Caco-2 (cell line): Measurements from ENCODE around the gene C1orf50. TPM values are rescaled to one million over a fixed set of nuclear protein-coding genes. Genes with fewer than 3 reads are reported as not detected.

Experiments used
- BruUV-seq: library from RNA; stranded (reverse); fragments of 400-500 nt; replicated peaks from 2 replicates; lab custom pipeline; 2021; lab: Mats Ljungman, UMichigan
- CTCF ChIA-PET: fragments of 300-600 bp; sonication (Branson Sonifier 250); formaldehyde crosslinking; loops from one replicate; lab custom pipeline; 2022; ENCODE audit warnings: antibody characterized with exemption; lab: Charles Lee
- POLR2A ChIA-PET: fragments of 300-600 bp; sonication (Branson Sonifier 250); formaldehyde crosslinking; loops from one replicate; lab custom pipeline; 2022; ENCODE audit warnings: antibody characterized with exemption; lab: Charles Lee
- DNase-seq, 2 experiments: peaks; one replicate each; pipeline versions ENCODE4 v3.0.0 to v3.0.0-alpha.2; 2020 to 2022
- H3K27me3 ChIP-seq: replicated peaks from 2 replicates; pipeline ENCODE4 v1.6.0; 2011; ENCODE audit warnings: low read length; ENCODE audit not compliant: control insufficient read depth, insufficient read depth
- H3K36me3 ChIP-seq: 2 replicates; pipeline ENCODE4 v1.5.1; 2011; ENCODE audit warnings: low read length; ENCODE audit not compliant: control insufficient read depth, insufficient read depth
- H3K4me1 ChIP-seq: fragments of 250-450 bp; sonication (Bioruptor Pico); 2 replicates; pipeline ENCODE4 v1.5.1; 2020; ENCODE audit warnings: mild to moderate bottlenecking
- H3K4me3 ChIP-seq: 2 replicates; pipeline ENCODE4 v1.5.1; 2011; ENCODE audit warnings: low read depth, mild to moderate bottlenecking, control low read depth, low read length
- H3K9me3 ChIP-seq: fragments of 250-450 bp; sonication (Bioruptor Pico); 2 replicates; pipeline ENCODE4 v1.5.1; 2020; ENCODE audit warnings: mild to moderate bottlenecking, moderate library complexity
- H3K27ac Mint-ChIP-seq: one replicate; pipeline ENCODE4 v1.8.0; 2022; ENCODE audit warnings: mixed read lengths; ENCODE audit not compliant: unreplicated experiment
- H3K27me3 Mint-ChIP-seq: one replicate; pipeline ENCODE4 v1.8.0; 2022; ENCODE audit warnings: mixed read lengths; ENCODE audit not compliant: insufficient read depth, unreplicated experiment
- H3K36me3 Mint-ChIP-seq: one replicate; pipeline ENCODE4 v1.8.0; 2022; ENCODE audit warnings: mild to moderate bottlenecking, mixed read lengths; ENCODE audit not compliant: insufficient read depth, unreplicated experiment
- H3K4me1 Mint-ChIP-seq: one replicate; pipeline ENCODE4 v1.8.0; 2022; ENCODE audit warnings: low read depth, mixed read lengths; ENCODE audit not compliant: unreplicated experiment
- H3K4me3 Mint-ChIP-seq: one replicate; pipeline ENCODE4 v1.8.0; 2022; ENCODE audit warnings: mild to moderate bottlenecking, moderate library complexity, mixed read lengths; ENCODE audit not compliant: unreplicated experiment
- H3K9me3 Mint-ChIP-seq: one replicate; pipeline ENCODE4 v1.8.0; 2022; ENCODE audit warnings: mixed read lengths; ENCODE audit not compliant: unreplicated experiment
- intact Hi-C: fragments of 100-400 bp; cut with micrococcal nuclease; formaldehyde crosslinking; loops from one replicate; pipeline ENCODE4 v1.10.0; 2022; ENCODE audit not compliant: unreplicated experiment
- total RNA-seq: library from RNA; stranded (reverse); gene quantifications from 2 replicates; pipeline ENCODE4 v1.2.3, GENCODE V29; 2022
- TF ChIP-seq, protein P1 (sequence below), 2 experiments: fragments of 200-600 bp in 1 of 2; IDR thresholded peaks; 1 replicate in 1 of 2; 2 replicates in 1 of 2; pipeline versions ENCODE4 v1.5.1 to v1.8.0; 2011 to 2022; ENCODE audit warnings: antibody characterized with exemption in 1 of 2, control low read depth in 1 of 2, inconsistent platforms in 1 of 2, low read depth in 1 of 2, low read length in 1 of 2, mild to moderate bottlenecking in 1 of 2, moderate library complexity in 1 of 2; ENCODE audit not compliant: insufficient read depth in 1 of 2, severe bottlenecking in 1 of 2, unreplicated experiment in 1 of 2

C1orf50 gene
- total RNA-seq, 1 experiment from 2014 or later: 6.1 TPM

DNA sequence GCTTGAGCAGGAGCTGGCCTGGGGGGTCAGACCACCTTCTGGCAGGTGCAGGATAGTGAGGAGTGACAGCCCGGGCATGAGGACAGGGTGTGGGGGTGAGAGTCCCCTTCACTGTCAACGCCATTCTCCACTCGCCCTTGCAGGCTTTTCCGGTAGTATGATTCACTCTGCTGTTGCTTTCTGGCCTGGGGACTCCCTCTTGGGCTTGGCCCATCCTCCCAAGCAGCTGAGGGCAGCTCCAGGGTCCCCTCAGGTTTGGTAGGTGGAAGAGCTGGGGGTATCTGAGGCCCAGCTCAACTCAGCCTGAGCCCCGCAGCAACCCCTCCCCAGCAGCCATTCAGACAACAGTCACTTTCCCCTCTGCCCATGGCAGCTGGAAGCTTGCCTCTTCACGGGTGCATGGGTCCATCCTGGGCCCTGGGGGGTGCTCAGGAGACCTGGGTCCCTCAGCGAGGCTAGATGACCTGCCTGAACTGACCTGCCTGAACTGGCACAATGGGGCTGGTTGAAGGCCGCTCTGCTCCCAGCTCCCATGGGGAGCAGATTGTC lies 28.3 kb upstream of the C1orf50 start:
- no TSS peak for BruUV-seq
- ChIA-PET POLR2A (no interaction called here), CTCF (no interaction called here)
- H3K4me1 Mint-ChIP-seq: peaks cover 18% of the 10 kb centered on the region
- no peaks in the 10 kb centered on the region for H3K36me3 Mint-ChIP-seq
- DNase-seq: no peak
- H3K4me3 Mint-ChIP-seq: no peak overlapping the region
- H3K36me3 ChIP-seq: no peaks in the 10 kb centered on the region
- H3K9me3 ChIP-seq: no peaks in the 10 kb centered on the region
- TF ChIP-seq, protein P1, sequence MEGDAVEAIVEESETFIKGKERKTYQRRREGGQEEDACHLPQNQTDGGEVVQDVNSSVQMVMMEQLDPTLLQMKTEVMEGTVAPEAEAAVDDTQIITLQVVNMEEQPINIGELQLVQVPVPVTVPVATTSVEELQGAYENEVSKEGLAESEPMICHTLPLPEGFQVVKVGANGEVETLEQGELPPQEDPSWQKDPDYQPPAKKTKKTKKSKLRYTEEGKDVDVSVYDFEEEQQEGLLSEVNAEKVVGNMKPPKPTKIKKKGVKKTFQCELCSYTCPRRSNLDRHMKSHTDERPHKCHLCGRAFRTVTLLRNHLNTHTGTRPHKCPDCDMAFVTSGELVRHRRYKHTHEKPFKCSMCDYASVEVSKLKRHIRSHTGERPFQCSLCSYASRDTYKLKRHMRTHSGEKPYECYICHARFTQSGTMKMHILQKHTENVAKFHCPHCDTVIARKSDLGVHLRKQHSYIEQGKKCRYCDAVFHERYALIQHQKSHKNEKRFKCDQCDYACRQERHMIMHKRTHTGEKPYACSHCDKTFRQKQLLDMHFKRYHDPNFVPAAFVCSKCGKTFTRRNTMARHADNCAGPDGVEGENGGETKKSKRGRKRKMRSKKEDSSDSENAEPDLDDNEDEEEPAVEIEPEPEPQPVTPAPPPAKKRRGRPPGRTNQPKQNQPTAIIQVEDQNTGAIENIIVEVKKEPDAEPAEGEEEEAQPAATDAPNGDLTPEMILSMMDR (IDR thresholded peaks at IDR 0.05; ENCODE audit: insufficient read depth in 1 of 2, low read depth in 1 of 2, low read length in 1 of 2, severe bottlenecking in 1 of 2, unreplicated experiment in 1 of 2): no peak
- no peaks in the 10 kb centered on the region for H3K9me3 Mint-ChIP-seq
- no peaks in the 10 kb centered on the region for H3K27me3 ChIP-seq
- no peak overlapping the region for H3K27ac Mint-ChIP-seq
- intact Hi-C loops: no loop called here
- peaks cover 23% of the 10 kb centered on the region for H3K4me1 ChIP-seq
- H3K4me3 ChIP-seq: no peak overlapping the region; the same call in 1 of the 2 replicates
- H3K27me3 Mint-ChIP-seq: no peaks in the 10 kb centered on the region

DNA sequence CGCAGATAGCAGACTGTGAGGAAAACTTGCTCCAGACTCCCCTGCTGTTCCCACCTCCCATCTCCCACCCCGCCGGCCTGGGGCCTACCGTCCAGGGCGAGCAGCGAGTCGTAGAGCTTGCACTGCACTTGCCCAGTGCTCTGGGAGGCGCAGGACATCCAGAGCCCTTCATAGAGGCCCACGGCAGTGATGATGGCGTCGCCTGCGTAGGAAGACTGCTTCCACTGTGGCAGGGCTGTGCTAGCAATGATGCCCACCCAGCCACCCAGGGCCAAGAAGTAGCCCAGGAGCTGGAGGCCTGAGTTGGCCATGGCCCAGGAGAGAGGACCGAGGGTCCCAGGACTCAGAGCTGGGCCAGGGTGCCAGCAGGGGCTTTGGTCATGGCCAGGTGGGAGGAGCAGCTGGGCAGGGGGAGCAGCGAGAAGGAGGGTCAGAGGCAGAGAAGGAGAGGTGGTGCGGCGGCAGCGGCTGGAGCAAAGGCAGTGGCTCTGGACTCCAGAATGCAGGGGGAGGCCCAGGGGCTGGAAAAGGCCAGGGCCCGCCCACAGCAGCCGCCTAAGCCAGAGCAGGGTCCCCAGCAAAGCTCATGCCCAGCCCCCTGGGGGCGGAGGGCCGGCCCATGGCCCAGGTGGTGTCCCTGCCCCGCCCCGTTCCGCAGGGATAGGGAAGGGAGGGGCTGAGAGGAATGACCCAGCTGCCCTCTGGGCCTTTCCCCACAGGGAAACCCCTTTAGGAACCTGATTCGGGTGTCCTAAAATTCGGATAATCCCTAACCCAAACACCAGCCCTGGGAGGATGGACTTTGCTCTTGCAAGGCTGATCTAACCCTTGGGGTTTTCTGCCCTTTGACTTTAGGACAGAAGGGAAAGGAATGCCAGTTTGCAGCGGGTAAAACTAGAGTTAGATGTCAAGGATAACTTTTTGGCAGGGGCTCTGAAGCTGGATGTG lies 27.0 kb upstream of the C1orf50 start, which contains the start of gene CLDN19:
Gene CLDN19 (minus strand): TSS at position 484 of the 948 bp plus-strand sequence. CDS start 173 bp downstream, at position 311.
- POLR2A ChIA-PET: no interaction called here
- no peaks in the 10 kb centered on the region for H3K9me3 ChIP-seq
- H3K4me3 ChIP-seq: peak within 1 kb of the TSS; percentile 24
- TF ChIP-seq, protein P1 (IDR thresholded peaks at IDR 0.05; ENCODE audit: insufficient read depth in 1 of 2, low read depth in 1 of 2, low read length in 1 of 2, severe bottlenecking in 1 of 2, unreplicated experiment in 1 of 2): no peak
- Mint-ChIP-seq H3K36me3 (no peaks in the 10 kb centered on the region), H3K27ac (no peak within 1 kb of the TSS), H3K9me3 (no peaks in the 10 kb centered on the region), H3K4me3 (peak within 1 kb of the TSS; percentile 56), H3K4me1 (peaks cover 21% of the 10 kb centered on the region), H3K27me3 (no peaks in the 10 kb centered on the region)
- H3K27me3 ChIP-seq: no peaks in the 10 kb centered on the region
- peak; percentile 66 to 67 for DNase-seq
- intact Hi-C loops: no loop called here
- CTCF ChIA-PET: interaction anchor here (0.6 kb wide), 2 partner anchors 20 to 26 kb away, joined by 4 read pairs; no protein-coding TSS in a partner anchor
- BruUV-seq: no TSS peak
- peaks cover 14% of the 10 kb centered on the region for H3K4me1 ChIP-seq
- no peaks in the 10 kb centered on the region for H3K36me3 ChIP-seq

DNA sequence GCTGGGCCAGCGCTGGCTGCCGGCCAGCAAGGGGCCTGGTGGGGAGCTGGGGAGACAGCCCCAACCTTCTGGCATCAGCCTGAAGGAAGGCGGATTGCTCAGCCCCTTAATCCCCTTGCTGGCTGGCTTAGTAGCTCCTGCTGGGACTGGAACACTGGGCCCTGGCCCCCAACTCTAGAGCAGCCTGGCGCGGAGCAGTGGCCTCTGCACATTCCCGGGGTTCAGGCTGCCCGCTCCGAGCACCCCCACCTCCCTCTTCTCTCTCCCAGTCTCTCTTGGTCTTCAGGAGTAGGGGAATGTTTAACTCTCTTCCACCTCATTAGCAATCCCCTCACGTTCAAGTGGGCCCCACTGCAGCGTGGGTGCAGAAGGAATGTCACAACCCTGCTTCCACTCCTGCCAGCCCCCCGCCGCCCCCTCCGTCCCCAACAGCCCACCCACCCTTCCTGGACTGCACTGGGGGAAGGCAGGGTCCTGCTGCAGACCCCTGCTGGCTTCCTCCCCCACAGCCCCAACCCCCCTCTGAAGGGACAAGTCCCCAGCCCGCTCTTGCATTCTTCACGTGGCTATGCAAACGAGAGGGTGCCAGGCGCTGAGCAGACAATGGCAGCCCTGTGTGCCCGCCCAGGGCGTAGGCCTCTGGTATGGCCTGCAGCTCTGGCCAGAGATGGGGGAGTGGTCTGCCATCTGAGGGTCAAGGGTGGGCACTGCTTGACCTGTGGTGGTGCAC lies 26.0 kb upstream of the C1orf50 start:
- H3K4me1 ChIP-seq: peaks cover 14% of the 10 kb centered on the region
- Mint-ChIP-seq H3K4me1 (peaks cover 21% of the 10 kb centered on the region), H3K27me3 (no peaks in the 10 kb centered on the region), H3K4me3 (no peak overlapping the region), H3K9me3 (no peaks in the 10 kb centered on the region), H3K27ac (no peak overlapping the region), H3K36me3 (no peaks in the 10 kb centered on the region)
- no peaks in the 10 kb centered on the region for H3K36me3 ChIP-seq
- H3K27me3 ChIP-seq: no peaks in the 10 kb centered on the region
- TF ChIP-seq, protein P1 (IDR thresholded peaks at IDR 0.05; ENCODE audit: insufficient read depth in 1 of 2, low read depth in 1 of 2, low read length in 1 of 2, severe bottlenecking in 1 of 2, unreplicated experiment in 1 of 2): no peak
- no peak overlapping the region for H3K4me3 ChIP-seq
- no peak for DNase-seq
- BruUV-seq: no TSS peak
- no peaks in the 10 kb centered on the region for H3K9me3 ChIP-seq
- CTCF ChIA-PET: interaction anchor here (1.4 kb wide), 1 partner anchor 163 kb away, joined by 3 read pairs; no protein-coding TSS in a partner anchor
- POLR2A ChIA-PET: no interaction called here
- intact Hi-C loops: no loop called here
